GM12878 (cell line): ENCODE data around the gene VRK3. TPM values are rescaled to one million over a fixed set of nuclear protein-coding genes. Genes with fewer than 3 reads are reported as not detected.

Source experiments
- BCL11A ChIP-seq: IDR thresholded peaks from 2 replicates; pipeline ENCODE4 v1.6.1; 2011; ENCODE audit warnings: low read depth, low read length
- BHLHE40 ChIP-seq, 2 experiments: fragments of 450-650 bp in 1 of 2; IDR thresholded peaks; 2 replicates each; pipeline ENCODE4 v1.6.1; 2011 to 2017; ENCODE audit warnings: low read depth in 2 of 2, borderline replicate concordance in 1 of 2, improper control_type of control experiment in 1 of 2, low read length in 1 of 2, mild to moderate bottlenecking in 1 of 2
- DPF2 ChIP-seq: fragments of 450-650 bp; IDR thresholded peaks from 2 replicates; pipeline ENCODE4 v1.6.1; 2017; ENCODE audit warnings: mild to moderate bottlenecking
- ESRRA ChIP-seq: IDR thresholded peaks from 2 replicates; pipeline ENCODE4 v1.6.1; 2012; ENCODE audit warnings: mild to moderate bottlenecking, low read length, improper control_type of control experiment
- HDGF ChIP-seq: fragments of 450-650 bp; IDR thresholded peaks from 2 replicates; pipeline ENCODE4 v1.6.1; 2016; ENCODE audit warnings: antibody characterized with exemption
- NFYA ChIP-seq: IDR thresholded peaks from 2 replicates; pipeline ENCODE4 v1.6.1; 2011; ENCODE audit warnings: low read depth, mild to moderate bottlenecking, low read length, improper control_type of control experiment, borderline replicate concordance
- NFYB ChIP-seq: IDR thresholded peaks from 2 replicates; pipeline ENCODE4 v1.6.1; 2011; ENCODE audit warnings: low read depth, mild to moderate bottlenecking, low read length, improper control_type of control experiment, moderate library complexity; ENCODE audit not compliant: insufficient read depth
- POLR2AphosphoS5 ChIP-seq: IDR thresholded peaks from 2 replicates; pipeline ENCODE4 v1.6.1; 2011; ENCODE audit warnings: mild to moderate bottlenecking, low read length, inconsistent platforms
- POU2F2 ChIP-seq: IDR thresholded peaks from 3 replicates; pipeline ENCODE4 v1.6.1; 2011; ENCODE audit warnings: low read depth, mild to moderate bottlenecking, low read length, borderline replicate concordance
- SIX5 ChIP-seq: IDR thresholded peaks from 2 replicates; pipeline ENCODE4 v1.6.1; 2011; ENCODE audit warnings: mild to moderate bottlenecking, low read depth, low read length, moderate library complexity; ENCODE audit not compliant: severe bottlenecking
- SRF ChIP-seq, 2 experiments: IDR thresholded peaks; 2 replicates each; pipeline ENCODE4 v1.6.1; 2011; ENCODE audit warnings: low read depth in 2 of 2, low read length in 2 of 2, mild to moderate bottlenecking in 1 of 2, moderate library complexity in 1 of 2
- TBL1XR1 ChIP-seq: IDR thresholded peaks from 2 replicates; pipeline ENCODE4 v1.6.1; 2012; ENCODE audit warnings: low read depth, low read length, improper control_type of control experiment
- ZBED1 ChIP-seq: IDR thresholded peaks from 2 replicates; pipeline ENCODE4 v1.6.1; 2016; ENCODE audit warnings: borderline replicate concordance
- ZNF207 ChIP-seq: fragments of 450-650 bp; IDR thresholded peaks from 2 replicates; pipeline ENCODE4 v1.6.1; 2014; ENCODE audit warnings: antibody characterized with exemption, mild to moderate bottlenecking, borderline replicate concordance
- polyA plus RNA-seq, 11 experiments: library from polyadenylated mRNA; depleted of rRNA in 4 of 11; unstranded in 6 of 11; stranded (reverse) in 5 of 11; fragments of >200 nt; fragmentation: Nextera tagmentation in 4 of 11; fragmentation: Illumina TruSeq in 1 of 11; extraction: Ambion mirVana in 4 of 11; extraction: Trizol in 1 of 11; gene quantifications; 1 replicate in 1 of 11; 2 replicates in 10 of 11; pipeline versions ENCODE4 v1.2.1 to v1.2.3, GENCODE V29; 2011 to 2016; ENCODE audit warnings: inconsistent platforms in 2 of 11, missing spikeins in 2 of 11, low read depth in 1 of 11
- total RNA-seq, 4 experiments: library from RNA; depleted of rRNA in 3 of 4; stranded (reverse); fragments of >200 nt in 3 of 4; fragmentation: Illumina TruSeq in 1 of 4; extraction: Trizol in 1 of 4; gene quantifications; 2 replicates each; pipeline versions ENCODE4 v1.2.1 to v1.2.3, GENCODE V29; 2013 to 2021
- TF ChIP-seq, protein P1 (sequence below): fragments of 150-350 bp; IDR thresholded peaks from 2 replicates; pipeline ENCODE4 v1.6.1; 2016; ENCODE audit warnings: low read depth, low read length
- TF ChIP-seq, protein P2 (sequence below): fragments of 450-650 bp; IDR thresholded peaks from 2 replicates; pipeline ENCODE4 v1.6.1; 2017; ENCODE audit warnings: low read depth, mild to moderate bottlenecking, moderate library complexity
- TF ChIP-seq, protein P3 (sequence below): IDR thresholded peaks from 2 replicates; pipeline ENCODE4 v1.6.1; 2011; ENCODE audit warnings: low read depth, mild to moderate bottlenecking, low read length, moderate library complexity, borderline replicate concordance; ENCODE audit errors: extremely low read depth
- TF ChIP-seq, protein P4 (sequence below): fragments of 450-650 bp; IDR thresholded peaks from 2 replicates; pipeline ENCODE4 v1.6.1; 2017; ENCODE audit warnings: mild to moderate bottlenecking, moderate library complexity

VRK3 gene
- total and polyA plus RNA-seq, 10 of the 15 experiments (the other 5 are each of a cell fraction or from before 2014, with no cell fraction given): 17.3 to 61.9 (median 35.5) TPM

DNA sequence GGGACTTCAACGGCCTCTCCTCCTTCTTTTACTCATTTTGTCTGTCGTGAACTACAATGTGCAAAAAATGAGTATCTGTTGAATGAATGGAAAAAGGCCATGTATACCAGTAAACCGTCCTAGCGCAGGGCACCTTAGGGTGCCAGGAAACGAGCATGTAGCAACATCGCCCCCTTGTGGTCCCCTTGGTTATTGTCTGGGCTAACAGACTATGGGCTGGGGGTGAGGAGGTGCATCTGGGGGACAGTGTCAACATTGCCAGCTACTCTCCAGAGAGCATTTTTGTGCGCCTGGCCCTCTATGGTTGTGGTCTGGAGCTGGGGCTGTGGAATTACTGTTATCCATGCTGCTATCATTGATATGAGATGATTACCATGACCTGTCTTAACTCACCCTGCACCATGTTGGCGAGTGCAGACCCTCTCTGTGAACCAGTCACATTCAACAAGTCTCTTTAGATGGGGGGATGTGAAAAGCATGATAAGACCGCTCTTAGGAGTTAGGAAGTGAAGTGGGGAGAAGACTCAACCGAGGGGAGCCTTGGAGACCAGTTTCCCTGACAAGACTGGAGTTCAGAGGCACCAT lies 41.4 kb downstream of the VRK3 start (continued):
- TF ChIP-seq, protein P1, sequence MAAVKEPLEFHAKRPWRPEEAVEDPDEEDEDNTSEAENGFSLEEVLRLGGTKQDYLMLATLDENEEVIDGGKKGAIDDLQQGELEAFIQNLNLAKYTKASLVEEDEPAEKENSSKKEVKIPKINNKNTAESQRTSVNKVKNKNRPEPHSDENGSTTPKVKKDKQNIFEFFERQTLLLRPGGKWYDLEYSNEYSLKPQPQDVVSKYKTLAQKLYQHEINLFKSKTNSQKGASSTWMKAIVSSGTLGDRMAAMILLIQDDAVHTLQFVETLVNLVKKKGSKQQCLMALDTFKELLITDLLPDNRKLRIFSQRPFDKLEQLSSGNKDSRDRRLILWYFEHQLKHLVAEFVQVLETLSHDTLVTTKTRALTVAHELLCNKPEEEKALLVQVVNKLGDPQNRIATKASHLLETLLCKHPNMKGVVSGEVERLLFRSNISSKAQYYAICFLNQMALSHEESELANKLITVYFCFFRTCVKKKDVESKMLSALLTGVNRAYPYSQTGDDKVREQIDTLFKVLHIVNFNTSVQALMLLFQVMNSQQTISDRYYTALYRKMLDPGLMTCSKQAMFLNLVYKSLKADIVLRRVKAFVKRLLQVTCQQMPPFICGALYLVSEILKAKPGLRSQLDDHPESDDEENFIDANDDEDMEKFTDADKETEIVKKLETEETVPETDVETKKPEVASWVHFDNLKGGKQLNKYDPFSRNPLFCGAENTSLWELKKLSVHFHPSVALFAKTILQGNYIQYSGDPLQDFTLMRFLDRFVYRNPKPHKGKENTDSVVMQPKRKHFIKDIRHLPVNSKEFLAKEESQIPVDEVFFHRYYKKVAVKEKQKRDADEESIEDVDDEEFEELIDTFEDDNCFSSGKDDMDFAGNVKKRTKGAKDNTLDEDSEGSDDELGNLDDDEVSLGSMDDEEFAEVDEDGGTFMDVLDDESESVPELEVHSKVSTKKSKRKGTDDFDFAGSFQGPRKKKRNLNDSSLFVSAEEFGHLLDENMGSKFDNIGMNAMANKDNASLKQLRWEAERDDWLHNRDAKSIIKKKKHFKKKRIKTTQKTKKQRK: no peak
- TF ChIP-seq TBL1XR1: no peak
- TF ChIP-seq NFYB: no peak
- TF ChIP-seq, protein P2, sequence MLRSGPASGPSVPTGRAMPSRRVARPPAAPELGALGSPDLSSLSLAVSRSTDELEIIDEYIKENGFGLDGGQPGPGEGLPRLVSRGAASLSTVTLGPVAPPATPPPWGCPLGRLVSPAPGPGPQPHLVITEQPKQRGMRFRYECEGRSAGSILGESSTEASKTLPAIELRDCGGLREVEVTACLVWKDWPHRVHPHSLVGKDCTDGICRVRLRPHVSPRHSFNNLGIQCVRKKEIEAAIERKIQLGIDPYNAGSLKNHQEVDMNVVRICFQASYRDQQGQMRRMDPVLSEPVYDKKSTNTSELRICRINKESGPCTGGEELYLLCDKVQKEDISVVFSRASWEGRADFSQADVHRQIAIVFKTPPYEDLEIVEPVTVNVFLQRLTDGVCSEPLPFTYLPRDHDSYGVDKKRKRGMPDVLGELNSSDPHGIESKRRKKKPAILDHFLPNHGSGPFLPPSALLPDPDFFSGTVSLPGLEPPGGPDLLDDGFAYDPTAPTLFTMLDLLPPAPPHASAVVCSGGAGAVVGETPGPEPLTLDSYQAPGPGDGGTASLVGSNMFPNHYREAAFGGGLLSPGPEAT: no peak
- TF ChIP-seq DPF2: no peak
- no peak for TF ChIP-seq ZBED1
- TF ChIP-seq NFYA: no peak
- TF ChIP-seq HDGF: 0 out of 2 replicates have a peak, but pooled peaks have one; percentile 40
- TF ChIP-seq POLR2AphosphoS5: no peak
- TF ChIP-seq SIX5: no peak
- TF ChIP-seq, protein P3, sequence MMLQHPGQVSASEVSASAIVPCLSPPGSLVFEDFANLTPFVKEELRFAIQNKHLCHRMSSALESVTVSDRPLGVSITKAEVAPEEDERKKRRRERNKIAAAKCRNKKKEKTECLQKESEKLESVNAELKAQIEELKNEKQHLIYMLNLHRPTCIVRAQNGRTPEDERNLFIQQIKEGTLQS: no peak
- no peak for TF ChIP-seq BHLHE40 (IDR thresholded peaks at IDR 0.05; ENCODE audit: borderline replicate concordance in 1 of 2, low read depth in 2 of 2, low read length in 1 of 2)
- peak; percentile 53; the same call in 1 of the 3 replicates for TF ChIP-seq POU2F2
- peak; percentile 70 for TF ChIP-seq ZNF207
- no peak for TF ChIP-seq SRF (IDR thresholded peaks at IDR 0.05; ENCODE audit: low read depth in 2 of 2, low read length in 2 of 2)
- TF ChIP-seq BCL11A: no peak
- no peak for TF ChIP-seq ESRRA
- TF ChIP-seq, protein P4, sequence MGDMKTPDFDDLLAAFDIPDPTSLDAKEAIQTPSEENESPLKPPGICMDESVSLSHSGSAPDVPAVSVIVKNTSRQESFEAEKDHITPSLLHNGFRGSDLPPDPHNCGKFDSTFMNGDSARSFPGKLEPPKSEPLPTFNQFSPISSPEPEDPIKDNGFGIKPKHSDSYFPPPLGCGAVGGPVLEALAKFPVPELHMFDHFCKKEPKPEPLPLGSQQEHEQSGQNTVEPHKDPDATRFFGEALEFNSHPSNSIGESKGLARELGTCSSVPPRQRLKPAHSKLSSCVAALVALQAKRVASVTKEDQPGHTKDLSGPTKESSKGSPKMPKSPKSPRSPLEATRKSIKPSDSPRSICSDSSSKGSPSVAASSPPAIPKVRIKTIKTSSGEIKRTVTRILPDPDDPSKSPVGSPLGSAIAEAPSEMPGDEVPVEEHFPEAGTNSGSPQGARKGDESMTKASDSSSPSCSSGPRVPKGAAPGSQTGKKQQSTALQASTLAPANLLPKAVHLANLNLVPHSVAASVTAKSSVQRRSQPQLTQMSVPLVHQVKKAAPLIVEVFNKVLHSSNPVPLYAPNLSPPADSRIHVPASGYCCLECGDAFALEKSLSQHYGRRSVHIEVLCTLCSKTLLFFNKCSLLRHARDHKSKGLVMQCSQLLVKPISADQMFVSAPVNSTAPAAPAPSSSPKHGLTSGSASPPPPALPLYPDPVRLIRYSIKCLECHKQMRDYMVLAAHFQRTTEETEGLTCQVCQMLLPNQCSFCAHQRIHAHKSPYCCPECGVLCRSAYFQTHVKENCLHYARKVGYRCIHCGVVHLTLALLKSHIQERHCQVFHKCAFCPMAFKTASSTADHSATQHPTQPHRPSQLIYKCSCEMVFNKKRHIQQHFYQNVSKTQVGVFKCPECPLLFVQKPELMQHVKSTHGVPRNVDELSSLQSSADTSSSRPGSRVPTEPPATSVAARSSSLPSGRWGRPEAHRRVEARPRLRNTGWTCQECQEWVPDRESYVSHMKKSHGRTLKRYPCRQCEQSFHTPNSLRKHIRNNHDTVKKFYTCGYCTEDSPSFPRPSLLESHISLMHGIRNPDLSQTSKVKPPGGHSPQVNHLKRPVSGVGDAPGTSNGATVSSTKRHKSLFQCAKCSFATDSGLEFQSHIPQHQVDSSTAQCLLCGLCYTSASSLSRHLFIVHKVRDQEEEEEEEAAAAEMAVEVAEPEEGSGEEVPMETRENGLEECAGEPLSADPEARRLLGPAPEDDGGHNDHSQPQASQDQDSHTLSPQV: no peak
